ENCODE data around the gene OR4S2. TPM values are rescaled to one million over a fixed set of nuclear protein-coding genes. Genes with fewer than 3 reads are reported as not detected.

OR4S2 gene
- total RNA-seq, result not detected
- long read RNA-seq, result 0 reads

GRCh38 chr11:55648027-55648426 lies at the start of gene OR4S2:
Gene OR4S2, plus strand, starts transcription at chr11:55648327. Its CDS starts 2,577 bp downstream, at chr11:55650904.
- DNase-seq (no peak), ATAC-seq (no peak)
- intact Hi-C loops (cut with micrococcal nuclease), result no loop called here

- intact Hi-C loops (cut with micrococcal nuclease), result no loop called here
- DNase-seq (no peak), ATAC-seq (no peak)
These were observed 40.6 kb upstream of the OR4S2 start, which contains the start of gene OR4C11 for GRCh38 chr11:55607545-55607944. Gene OR4C11, minus strand, starts transcription at chr11:55607645. Its CDS starts 3,272 bp downstream, at chr11:55604373.

- intact Hi-C loops (cut with micrococcal nuclease), result no loop called here
- no peak for ATAC-seq
- DNase-seq, result no peak
These were observed 23.6 kb upstream of the OR4S2 start for GRCh38 chr11:55624531-55624930.

GRCh38 chr11:55634813-55635212 lies 13.3 kb upstream of the OR4S2 start, which contains the start of gene OR4P4:
Gene OR4P4, plus strand, starts transcription at chr11:55635113.
- no peak for DNase-seq
- intact Hi-C loops (cut with micrococcal nuclease), result no loop called here
- no peak for ATAC-seq

GRCh38 chr11:55652560-55652959 lies 4.4 kb downstream of the OR4S2 start:
- intact Hi-C loops (cut with micrococcal nuclease), result no loop called here
- no peak for DNase-seq
- no peak for ATAC-seq

- intact Hi-C loops (cut with micrococcal nuclease), result no loop called here
- DNase-seq, result no peak
- no peak for ATAC-seq
These were observed 7.0 kb downstream of the OR4S2 start for GRCh38 chr11:55655096-55655495.

- ATAC-seq (no peak), DNase-seq (no peak)
- intact Hi-C loops (cut with micrococcal nuclease), result no loop called here
These were observed 10.0 kb downstream of the OR4S2 start for GRCh38 chr11:55658031-55658573.

- ATAC-seq, result no peak
- no peak for DNase-seq
- intact Hi-C loops (cut with micrococcal nuclease), result no loop called here
These were observed 10.5 kb downstream of the OR4S2 start for GRCh38 chr11:55658608-55659007.

- intact Hi-C loops (cut with micrococcal nuclease), result no loop called here
- ATAC-seq (no peak), DNase-seq (no peak)
These were observed 13.8 kb downstream of the OR4S2 start, which contains the start of gene OR4C6 for GRCh38 chr11:55661901-55662300. Gene OR4C6, plus strand, starts transcription at chr11:55662201. Its CDS starts 2,966 bp downstream, at chr11:55665167.

- DNase-seq (no peak), ATAC-seq (no peak)
- intact Hi-C loops (cut with micrococcal nuclease), result no loop called here
These were observed 21.2 kb downstream of the OR4S2 start for GRCh38 chr11:55669376-55669775.

GRCh38 chr11:55673860-55674259 lies 25.7 kb downstream of the OR4S2 start:
- intact Hi-C loops (cut with micrococcal nuclease), result no loop called here
- DNase-seq (no peak), ATAC-seq (no peak)

GRCh38 chr11:55697817-55698216 lies 49.7 kb downstream of the OR4S2 start:
- DNase-seq (no peak), ATAC-seq (no peak)
- intact Hi-C loops (cut with micrococcal nuclease), result no loop called here

GRCh38 chr11:55701429-55701828 lies 53.3 kb downstream of the OR4S2 start:
- intact Hi-C loops (cut with micrococcal nuclease), result no loop called here
- no peak for ATAC-seq
- no peak for DNase-seq

Other genes with a start within 250 kb of the OR4S2 start
- gene OR4C15, start 93.9 kb upstream of the OR4S2 start, total RNA-seq, result not detected
- gene OR4C16, start 76.2 kb upstream of the OR4S2 start, total RNA-seq, result not detected
- gene OR4C11, start 40.7 kb upstream of the OR4S2 start, total RNA-seq, result not detected
- not detected for gene OR4P4, start 13.2 kb upstream of the OR4S2 start, total RNA-seq
- not detected for gene OR4C6, start 13.9 kb downstream of the OR4S2 start, total RNA-seq
- gene OR5D13, start 125.1 kb downstream of the OR4S2 start, total RNA-seq, result not detected
- gene OR5D14, start 147.2 kb downstream of the OR4S2 start, total RNA-seq, result not detected
- not detected for gene OR5L1, start 163.0 kb downstream of the OR4S2 start, total RNA-seq
- not detected for gene OR5D18, start 171.3 kb downstream of the OR4S2 start, total RNA-seq
- gene OR5L2, start 178.9 kb downstream of the OR4S2 start, total RNA-seq, result not detected
- not detected for gene OR5D16, start 190.4 kb downstream of the OR4S2 start, total RNA-seq
- gene TRIM51, start 235.0 kb downstream of the OR4S2 start, total RNA-seq, result not detected